Measurements from ENCODE around the gene YIPF2.

YIPF2 gene

GRCh38 chr19:10876459-10877240 is 51.8 kb downstream of the YIPF2 start:
- DNase-seq (ENCODE audit: low spot score) = no peak

GRCh38 chr19:10874024-10874423 is 54.4 kb downstream of the YIPF2 start:
- DNase-seq (ENCODE audit: low spot score) = no peak

GRCh38 chr19:10872546-10873107 is 55.8 kb downstream of the YIPF2 start:
- DNase-seq (ENCODE audit: low spot score) = no peak
